Caki2 (cell line): Measurements from ENCODE around the gene NPW. TPM values are rescaled to one million over a fixed set of nuclear protein-coding genes. Genes with fewer than 3 reads are reported as not detected.

Experiments used
- DNase-seq: peaks from one replicate; pipeline ENCODE4 v3.0.0-alpha.2; 2015; ENCODE audit warnings: low read depth
- in situ Hi-C: cut with HindIII; loops from 2 replicates; pipeline ENCODE4 v1.10.0; 2016; ENCODE audit warnings: low sequenced_read_pairs, low pct_unique_long_range_greater_than_20kb, mixed read lengths
- total RNA-seq: library from RNA; depleted of rRNA; stranded (reverse); fragments of >200 nt; shearing (Covaris generic); gene quantifications from 2 replicates; pipeline ENCODE4 v1.2.3, GENCODE V29; 2014; ENCODE audit warnings: low replicate concordance

Gene NPW
- total RNA-seq, 1 experiment from 2014 or later, result not detected

GRCh38 chr16:1998852-1999801 lies 20.5 kb upstream of the NPW start:
- in situ Hi-C loops, result no loop called here
- no peak for DNase-seq

GRCh38 chr16:1999866-2000514 lies 19.6 kb upstream of the NPW start:
- DNase-seq, result no peak
- in situ Hi-C loops, result no loop called here

GRCh38 chr16:2001035-2001434 lies 18.6 kb upstream of the NPW start:
- in situ Hi-C loops, result no loop called here
- DNase-seq, result no peak

GRCh38 chr16:2001456-2002355 lies 17.9 kb upstream of the NPW start:
- DNase-seq, result no peak
- in situ Hi-C loops, result no loop called here

- no peak for DNase-seq
- in situ Hi-C loops, result no loop called here
Measured at GRCh38 chr16:2002406-2003230, 17.0 kb upstream of the NPW start.

- in situ Hi-C loops, result no loop called here
- no peak for DNase-seq
Measured at GRCh38 chr16:2003231-2003826, 16.3 kb upstream of the NPW start.

GRCh38 chr16:2003827-2004641 lies 15.6 kb upstream of the NPW start:
- peak; percentile 90 for DNase-seq
- in situ Hi-C loops, result no loop called here

- no peak for DNase-seq
- in situ Hi-C loops, result no loop called here
Measured at GRCh38 chr16:2004795-2005517, 14.6 kb upstream of the NPW start.

- in situ Hi-C loops, result no loop called here
- DNase-seq, result no peak
Measured at GRCh38 chr16:2005646-2006045, 13.9 kb upstream of the NPW start.

- no peak for DNase-seq
- in situ Hi-C loops, result no loop called here
Measured at GRCh38 chr16:2006317-2006716, 13.3 kb upstream of the NPW start.

- no peak for DNase-seq
- in situ Hi-C loops, result no loop called here
Measured at GRCh38 chr16:2007081-2007836, 12.3 kb upstream of the NPW start.

GRCh38 chr16:2008009-2008526 lies 11.5 kb upstream of the NPW start:
- DNase-seq, result no peak
- in situ Hi-C loops, result no loop called here

GRCh38 chr16:2008631-2009163 lies 10.9 kb upstream of the NPW start:
- in situ Hi-C loops, result no loop called here
- no peak for DNase-seq

GRCh38 chr16:2009164-2009711 lies 10.3 kb upstream of the NPW start:
- DNase-seq, result no peak
- in situ Hi-C loops, result no loop called here
